ENCODE results near the gene F13A1.

F13A1 gene

GRCh38 chr6:6196762-6197161 lies 123.7 kb downstream of the F13A1 start (continued):
- TF ChIP-seq PRDM4 (tag by site-specific recombination; IDR thresholded peaks at IDR 0.05) (no peak), ZNF664 (tag by site-specific recombination; IDR thresholded peaks at IDR 0.05) (no peak)

GRCh38 chr6:6195080-6195479 lies 125.4 kb downstream of the F13A1 start:
- TF ChIP-seq KLF1 (tag by site-specific recombination; IDR thresholded peaks at IDR 0.05), result no peak
- ChIA-PET CTCF (no interaction called here), POLR2A (no interaction called here)
- Histone ChIP-seq H3K4me3 (ENCODE audit: low read depth, low read length) (no peak overlapping the region), H3K9me3 (ENCODE audit: control insufficient read depth, insufficient read depth, low read depth, low read length) (no peaks in the 10 kb centered on the region), H3K36me3 (ENCODE audit: control insufficient read depth in 2 of 2, insufficient read depth in 1 of 2, low read length in 2 of 2) (no peaks in the 10 kb centered on the region), H3K4me1 (ENCODE audit: control insufficient read depth, insufficient read depth, low read length) (no peaks in the 10 kb centered on the region), H3K27ac (ENCODE audit: extremely low read depth, low read depth, low read length) (no peak overlapping the region)

GRCh38 chr6:6193221-6193745 lies 127.2 kb downstream of the F13A1 start:
- POLR2A ChIA-PET, result no interaction called here

More at GRCh38 chr6:6193221-6193745, 127.2 kb downstream of the F13A1 start:
- H3K4me1 ChIP-seq (ENCODE audit: control insufficient read depth, insufficient read depth, low read length), result no peaks in the 10 kb centered on the region
- no peaks in the 10 kb centered on the region for H3K9me3 ChIP-seq (ENCODE audit: control insufficient read depth, insufficient read depth, low read depth, low read length)
- H3K4me3 ChIP-seq (ENCODE audit: low read depth, low read length), result no peak overlapping the region
- CTCF ChIA-PET, result interaction anchor here (0.6 to 1.1 kb wide), 2 partner anchors 21 to 44 kb away, joined by 3 to 6 read pairs; no protein-coding TSS in a partner anchor
- no peaks in the 10 kb centered on the region for H3K36me3 ChIP-seq (ENCODE audit: control insufficient read depth in 2 of 2, insufficient read depth in 1 of 2, low read length in 2 of 2)
- TF ChIP-seq ZBTB26 (tag by site-specific recombination; optimal IDR thresholded peaks at IDR 0.05), result no peak
- TF ChIP-seq PRDM4 (tag by site-specific recombination; IDR thresholded peaks at IDR 0.05), result no peak
- no peak for TF ChIP-seq SP7 (tag by site-specific recombination; IDR thresholded peaks at IDR 0.05)
- no peak for TF ChIP-seq ZNF335 (tag by site-specific recombination; conservative IDR thresholded peaks at IDR 0.05)
- TF ChIP-seq ZNF645 (tag by site-specific recombination; IDR thresholded peaks at IDR 0.05), result no peak
- no peak for TF ChIP-seq YY2 (tag by site-specific recombination; IDR thresholded peaks at IDR 0.05)
- no peak for TF ChIP-seq ZNF274 (IDR thresholded peaks at IDR 0.05; ENCODE audit: low read length)
- no peak for TF ChIP-seq ZNF274 (tag by site-specific recombination; IDR thresholded peaks at IDR 0.05; ENCODE audit: borderline replicate concordance)
- TF ChIP-seq ZNF404 (tag by site-specific recombination; IDR thresholded peaks at IDR 0.05), result no peak
- TF ChIP-seq ZBTB8A (tag by site-specific recombination; IDR thresholded peaks at IDR 0.05), result no peak
- no peak for TF ChIP-seq ZNF341 (tag by site-specific recombination; IDR thresholded peaks at IDR 0.05; ENCODE audit: low read depth)
- TF ChIP-seq ZNF768 (tag by site-specific recombination; IDR thresholded peaks at IDR 0.05), result no peak
- TF ChIP-seq ZNF449 (tag by site-specific recombination; IDR thresholded peaks at IDR 0.05), result no peak
- TF ChIP-seq ZIC2 (tag by site-specific recombination; IDR thresholded peaks at IDR 0.05), result no peak
- TF ChIP-seq ZSCAN18 (tag by site-specific recombination; IDR thresholded peaks at IDR 0.05), result no peak
- no peak for TF ChIP-seq ZNF660 (tag by site-specific recombination; IDR thresholded peaks at IDR 0.05)
- TF ChIP-seq ZNF184 (tag by site-specific recombination; IDR thresholded peaks at IDR 0.05), result no peak
- TF ChIP-seq SCRT1 (tag by site-specific recombination; IDR thresholded peaks at IDR 0.05; ENCODE audit: borderline replicate concordance), result no peak
- TF ChIP-seq ZNF707 (tag by site-specific recombination; IDR thresholded peaks at IDR 0.05), result no peak
- H3K27ac ChIP-seq (ENCODE audit: extremely low read depth, low read depth, low read length), result no peak overlapping the region
